H1 (cell line): ENCODE measurements around the gene TMEM39A. TPM values are rescaled to one million over a fixed set of nuclear protein-coding genes. Genes with fewer than 3 reads are reported as not detected.

Experiments used
- BACH1 ChIP-seq: IDR thresholded peaks from 2 replicates; pipeline ENCODE4 v1.6.1; 2012; ENCODE audit warnings: low read length, improper control_type of control experiment
- CBX5 ChIP-seq: fragments of 300-800, 300-1000 bp; sonication (generic); IDR thresholded peaks from 2 replicates; pipeline ENCODE4 v1.7.1; 2016; ENCODE audit warnings: antibody characterized with exemption, low read length, low read depth
- EGR1 ChIP-seq: IDR thresholded peaks from 2 replicates; pipeline ENCODE4 v1.6.1; 2011; ENCODE audit warnings: low read depth, low read length, borderline replicate concordance
- POLR2AphosphoS5 ChIP-seq: IDR thresholded peaks from 2 replicates; pipeline ENCODE4 v1.6.1; 2011; ENCODE audit warnings: low read depth, low read length
- polyA plus RNA-seq, 7 experiments: library from polyadenylated mRNA; depleted of rRNA in 3 of 7; stranded (reverse) in 5 of 7; unstranded in 2 of 7; fragments of >200 nt in 5 of 7; fragments of 200-250 nt in 2 of 7; gene quantifications; 1 replicate in 5 of 7; 2 replicates in 1 of 7; 4 replicates in 1 of 7; pipeline versions ENCODE4 v1.2.1 to v1.2.3, GENCODE V29; 2011 to 2013; ENCODE audit warnings: missing spikeins in 2 of 7, mixed read lengths in 2 of 7
- total RNA-seq: library from RNA; stranded (reverse); fragmentation: NEBNext Ultra II Directional; extraction: Animal tissue kit (Norgen Biotek cat#: 25700); gene quantifications from 2 replicates; pipeline ENCODE4 v1.2.1, GENCODE V29; 2021

The TMEM39A gene
- total and polyA plus RNA-seq, 2 of the 8 experiments (the other 6 are each of a cell fraction or from before 2014, with no cell fraction given): 26.8 to 36.1 TPM

DNA sequence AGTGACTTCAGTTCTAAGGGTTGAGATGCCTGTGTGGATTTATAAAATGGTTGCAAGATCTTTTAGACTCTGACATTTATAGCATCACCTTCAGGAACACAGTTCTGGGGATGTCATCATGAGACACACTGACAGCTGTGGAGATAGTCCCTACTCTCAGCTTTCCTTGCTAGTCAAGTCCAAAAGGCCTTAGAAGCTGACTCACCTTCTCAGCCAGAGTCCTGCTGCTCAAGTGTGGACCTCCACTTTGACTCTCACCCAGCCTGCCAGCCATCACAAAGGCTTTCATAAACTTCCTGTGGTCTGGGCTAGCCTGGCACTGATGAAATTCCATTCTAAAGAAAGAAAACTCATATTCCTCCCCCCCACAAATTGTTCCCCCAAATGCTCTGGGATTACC, 44.8 kb downstream of the TMEM39A start (continued):
- TF ChIP-seq CBX5: no peak
- TF ChIP-seq POLR2AphosphoS5: no peak
- no peak for TF ChIP-seq BACH1
- TF ChIP-seq EGR1: no peak
- TF ChIP-seq, all 59 proteins: peak for 0
